ENCODE measurements around the gene LSM14A. TPM values are rescaled to one million over a fixed set of nuclear protein-coding genes. Genes with fewer than 3 reads are reported as not detected.

The LSM14A gene
- total and polyA plus RNA-seq, 2 of the 13 experiments (the other 11 are each of a cell fraction or from before 2014, with no cell fraction given), result 77.0 to 83.6 TPM

GRCh38 chr19:34134190-34135053 lies 37.9 kb upstream of the LSM14A start (continued):
- TF ChIP-seq, protein P1, sequence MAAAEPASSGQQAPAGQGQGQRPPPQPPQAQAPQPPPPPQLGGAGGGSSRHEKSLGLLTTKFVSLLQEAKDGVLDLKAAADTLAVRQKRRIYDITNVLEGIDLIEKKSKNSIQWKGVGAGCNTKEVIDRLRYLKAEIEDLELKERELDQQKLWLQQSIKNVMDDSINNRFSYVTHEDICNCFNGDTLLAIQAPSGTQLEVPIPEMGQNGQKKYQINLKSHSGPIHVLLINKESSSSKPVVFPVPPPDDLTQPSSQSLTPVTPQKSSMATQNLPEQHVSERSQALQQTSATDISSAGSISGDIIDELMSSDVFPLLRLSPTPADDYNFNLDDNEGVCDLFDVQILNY (CRISPR knock-in tag; conservative IDR thresholded peaks at IDR 0.05), result no peak
- TF ChIP-seq ZNF619 (CRISPR knock-in tag; IDR thresholded peaks at IDR 0.05), result no peak
- TF ChIP-seq PHF21A (CRISPR knock-in tag; IDR thresholded peaks at IDR 0.05), result no peak
- TF ChIP-seq RXRA (CRISPR knock-in tag; IDR thresholded peaks at IDR 0.05), result peak; percentile 57; the same call in 1 of the 2 replicates
- no peak; the same call in 1 of the 2 replicates for TF ChIP-seq SOX13 (IDR thresholded peaks at IDR 0.05)
- peak in 1 of 2 experiments; percentile 10; a peak in 1 of 4 replicates for TF ChIP-seq SOX13 (CRISPR knock-in tag; conservative IDR thresholded peaks at IDR 0.05 in 1 of 2, IDR thresholded peaks at IDR 0.05 in 1 of 2)
- TF ChIP-seq, protein P2, sequence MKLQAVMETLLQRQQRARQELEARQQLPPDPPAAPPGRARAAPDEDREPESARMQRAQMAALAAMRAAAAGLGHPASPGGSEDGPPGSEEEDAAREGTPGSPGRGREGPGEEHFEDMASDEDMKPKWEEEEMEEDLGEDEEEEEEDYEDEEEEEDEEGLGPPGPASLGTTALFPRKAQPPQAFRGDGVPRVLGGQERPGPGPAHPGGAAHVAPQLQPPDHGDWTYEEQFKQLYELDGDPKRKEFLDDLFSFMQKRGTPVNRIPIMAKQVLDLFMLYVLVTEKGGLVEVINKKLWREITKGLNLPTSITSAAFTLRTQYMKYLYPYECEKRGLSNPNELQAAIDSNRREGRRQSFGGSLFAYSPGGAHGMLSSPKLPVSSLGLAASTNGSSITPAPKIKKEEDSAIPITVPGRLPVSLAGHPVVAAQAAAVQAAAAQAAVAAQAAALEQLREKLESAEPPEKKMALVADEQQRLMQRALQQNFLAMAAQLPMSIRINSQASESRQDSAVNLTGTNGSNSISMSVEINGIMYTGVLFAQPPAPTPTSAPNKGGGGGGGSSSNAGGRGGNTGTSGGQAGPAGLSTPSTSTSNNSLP (IDR thresholded peaks at IDR 0.05; ENCODE audit: low read depth, low read length), result no peak
- TF ChIP-seq CBFB (CRISPR knock-in tag; IDR thresholded peaks at IDR 0.05), result peak; percentile 61; the same call in 1 of the 2 replicates
- TF ChIP-seq, protein P3, sequence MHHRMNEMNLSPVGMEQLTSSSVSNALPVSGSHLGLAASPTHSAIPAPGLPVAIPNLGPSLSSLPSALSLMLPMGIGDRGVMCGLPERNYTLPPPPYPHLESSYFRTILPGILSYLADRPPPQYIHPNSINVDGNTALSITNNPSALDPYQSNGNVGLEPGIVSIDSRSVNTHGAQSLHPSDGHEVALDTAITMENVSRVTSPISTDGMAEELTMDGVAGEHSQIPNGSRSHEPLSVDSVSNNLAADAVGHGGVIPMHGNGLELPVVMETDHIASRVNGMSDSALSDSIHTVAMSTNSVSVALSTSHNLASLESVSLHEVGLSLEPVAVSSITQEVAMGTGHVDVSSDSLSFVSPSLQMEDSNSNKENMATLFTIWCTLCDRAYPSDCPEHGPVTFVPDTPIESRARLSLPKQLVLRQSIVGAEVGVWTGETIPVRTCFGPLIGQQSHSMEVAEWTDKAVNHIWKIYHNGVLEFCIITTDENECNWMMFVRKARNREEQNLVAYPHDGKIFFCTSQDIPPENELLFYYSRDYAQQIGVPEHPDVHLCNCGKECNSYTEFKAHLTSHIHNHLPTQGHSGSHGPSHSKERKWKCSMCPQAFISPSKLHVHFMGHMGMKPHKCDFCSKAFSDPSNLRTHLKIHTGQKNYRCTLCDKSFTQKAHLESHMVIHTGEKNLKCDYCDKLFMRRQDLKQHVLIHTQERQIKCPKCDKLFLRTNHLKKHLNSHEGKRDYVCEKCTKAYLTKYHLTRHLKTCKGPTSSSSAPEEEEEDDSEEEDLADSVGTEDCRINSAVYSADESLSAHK (CRISPR knock-in tag; IDR thresholded peaks at IDR 0.05; ENCODE audit: borderline replicate concordance), result no peak
- no peak for TF ChIP-seq ZFAT (CRISPR knock-in tag; conservative IDR thresholded peaks at IDR 0.05)
- TF ChIP-seq, protein P4, sequence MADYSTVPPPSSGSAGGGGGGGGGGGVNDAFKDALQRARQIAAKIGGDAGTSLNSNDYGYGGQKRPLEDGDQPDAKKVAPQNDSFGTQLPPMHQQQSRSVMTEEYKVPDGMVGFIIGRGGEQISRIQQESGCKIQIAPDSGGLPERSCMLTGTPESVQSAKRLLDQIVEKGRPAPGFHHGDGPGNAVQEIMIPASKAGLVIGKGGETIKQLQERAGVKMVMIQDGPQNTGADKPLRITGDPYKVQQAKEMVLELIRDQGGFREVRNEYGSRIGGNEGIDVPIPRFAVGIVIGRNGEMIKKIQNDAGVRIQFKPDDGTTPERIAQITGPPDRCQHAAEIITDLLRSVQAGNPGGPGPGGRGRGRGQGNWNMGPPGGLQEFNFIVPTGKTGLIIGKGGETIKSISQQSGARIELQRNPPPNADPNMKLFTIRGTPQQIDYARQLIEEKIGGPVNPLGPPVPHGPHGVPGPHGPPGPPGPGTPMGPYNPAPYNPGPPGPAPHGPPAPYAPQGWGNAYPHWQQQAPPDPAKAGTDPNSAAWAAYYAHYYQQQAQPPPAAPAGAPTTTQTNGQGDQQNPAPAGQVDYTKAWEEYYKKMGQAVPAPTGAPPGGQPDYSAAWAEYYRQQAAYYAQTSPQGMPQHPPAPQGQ (CRISPR knock-in tag; IDR thresholded peaks at IDR 0.05; ENCODE audit: borderline replicate concordance), result no peak
- TF ChIP-seq SMAD9 (CRISPR knock-in tag; IDR thresholded peaks at IDR 0.05), result 0 out of 2 replicates have a peak, but pooled peaks have one; percentile 30
- TF ChIP-seq ZNF383 (CRISPR knock-in tag; IDR thresholded peaks at IDR 0.05; ENCODE audit: borderline replicate concordance), result 0 out of 2 replicates have a peak, but pooled peaks have one; percentile 34
- no peak for TF ChIP-seq ZC3H4 (CRISPR knock-in tag; IDR thresholded peaks at IDR 0.05; ENCODE audit: borderline replicate concordance)
- no peak for TF ChIP-seq ZNF260 (CRISPR knock-in tag; IDR thresholded peaks at IDR 0.05; ENCODE audit: borderline replicate concordance, low read depth)
- 0 out of 2 replicates have a peak, but pooled peaks have one; percentile 40 for TF ChIP-seq ZNF639 (CRISPR knock-in tag; conservative IDR thresholded peaks at IDR 0.05)
- TF ChIP-seq ZNF614 (CRISPR knock-in tag; IDR thresholded peaks at IDR 0.05; ENCODE audit: borderline replicate concordance), result peak; percentile 59; the same call in 1 of the 2 replicates
